WTC11 (cell line): Measurements from ENCODE around the gene RAPGEF2.

ENCODE experiments used
- CDX4 ChIP-seq: fragments of 250-450 bp; sonication (Bioruptor Pico); IDR thresholded peaks from 2 replicates; pipeline ENCODE4 v1.9.0; 2021; ENCODE audit warnings: moderate library complexity, mild to moderate bottlenecking, inconsistent platforms, borderline replicate concordance
- CREB1 ChIP-seq: sonication (generic); formaldehyde crosslinking; IDR thresholded peaks from 2 replicates; pipeline ENCODE4 v1.8.0; 2023; ENCODE audit warnings: mild to moderate bottlenecking, missing genetic modification reagents
- CTCF ChIP-seq: fragments of 200-600 bp; IDR thresholded peaks from 2 replicates; pipeline ENCODE4 v1.8.0; 2022; ENCODE audit warnings: antibody characterized with exemption
- E2F4 ChIP-seq: sonication (generic); formaldehyde crosslinking; IDR thresholded peaks from 2 replicates; pipeline ENCODE4 v1.8.1; 2022; ENCODE audit warnings: low read depth, mild to moderate bottlenecking, moderate library complexity, missing genetic modification reagents, borderline replicate concordance
- ERG ChIP-seq: fragments of 250-450 bp; sonication (Bioruptor Pico); IDR thresholded peaks from 2 replicates; pipeline ENCODE4 v1.8.0; 2021; ENCODE audit warnings: mild to moderate bottlenecking
- FOXP1 ChIP-seq: sonication (generic); formaldehyde crosslinking; IDR thresholded peaks from 2 replicates; pipeline ENCODE4 v1.8.0; 2022; ENCODE audit warnings: missing genetic modification reagents, mild to moderate bottlenecking, moderate library complexity, borderline replicate concordance
- GTF2I ChIP-seq: fragments of 250-450 bp; sonication (Bioruptor Pico); conservative IDR thresholded peaks from 2 replicates; pipeline ENCODE4 v1.4.0; 2021; ENCODE audit warnings: mild to moderate bottlenecking
- MAX ChIP-seq: sonication (generic); formaldehyde crosslinking; IDR thresholded peaks from 2 replicates; pipeline ENCODE4 v1.8.0; 2022; ENCODE audit warnings: mild to moderate bottlenecking, missing genetic modification reagents
- MXD4 ChIP-seq: fragments of 250-450 bp; sonication (Bioruptor Pico); IDR thresholded peaks from 2 replicates; pipeline ENCODE4 v1.8.0; 2021; ENCODE audit warnings: mild to moderate bottlenecking, moderate library complexity, borderline replicate concordance
- ZNF121 ChIP-seq: sonication (generic); formaldehyde crosslinking; IDR thresholded peaks from 2 replicates; pipeline ENCODE4 v1.8.0; 2023; ENCODE audit warnings: missing genetic modification reagents
- ZNF396 ChIP-seq: fragments of 250-450 bp; sonication (Bioruptor Pico); IDR thresholded peaks from 2 replicates; pipeline ENCODE4 v1.8.0; 2021; ENCODE audit warnings: mild to moderate bottlenecking, moderate library complexity, borderline replicate concordance
- ZNF512 ChIP-seq: sonication (generic); formaldehyde crosslinking; IDR thresholded peaks from 2 replicates; pipeline ENCODE4 v1.8.1; 2022; ENCODE audit warnings: missing genetic modification reagents, borderline replicate concordance

- TF ChIP-seq ERG (CRISPR knock-in tag) (no peak), CTCF (no peak), E2F4 (CRISPR knock-in tag) (no peak), FOXP1 (CRISPR knock-in tag) (no peak), CREB1 (CRISPR knock-in tag) (no peak), ZNF512 (CRISPR knock-in tag) (no peak), ZNF121 (no peak), GTF2I (CRISPR knock-in tag) (no peak), ZNF396 (no peak), MXD4 (CRISPR knock-in tag) (no peak), CDX4 (CRISPR knock-in tag) (no peak), MAX (CRISPR knock-in tag) (no peak)
These were observed 27.3 kb upstream of the RAPGEF2 start for GRCh38 chr4:159075531-159075932.
